ENCODE measurements around the gene FGF12. TPM values are rescaled to one million over a fixed set of nuclear protein-coding genes. Genes with fewer than 3 reads are reported as not detected.

FGF12 gene
- total and polyA plus RNA-seq, 2 donors (not counting 1 experiment from before 2014, with no cell fraction given): 0.03 TPM; not detected in 1

DNA sequence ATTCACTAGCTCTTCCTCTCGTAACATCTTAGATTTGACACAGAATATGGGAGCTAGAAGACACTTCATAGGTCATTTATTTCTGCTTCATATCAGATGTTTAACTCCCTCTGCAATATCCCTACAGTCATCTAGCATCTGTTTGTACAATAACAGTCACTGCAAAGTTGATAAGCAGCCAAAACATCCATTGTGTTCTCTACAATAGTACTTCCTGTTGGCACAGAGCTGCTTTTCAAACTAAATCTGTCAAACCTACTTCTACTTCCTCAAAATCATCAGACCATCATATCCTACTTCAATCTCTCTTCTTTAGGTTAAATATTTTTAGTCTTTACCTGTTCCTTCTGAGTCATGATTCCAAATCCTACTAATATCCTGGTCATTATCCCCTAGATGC lies 233.2 kb downstream of the FGF12 start:
- 0% methylated on average over 1 of the region's 1 CpG for WGBS (ENCODE audit: insufficient coverage)
- POLR2A ChIA-PET: no interaction called here
- no peaks in the 10 kb centered on the region for H3K36me3 ChIP-seq (replicated peaks in 1 of 2; ENCODE audit: control extremely low read depth in 1 of 2, control insufficient read depth in 1 of 2, extremely low read depth in 1 of 2, insufficient read depth in 2 of 2, low read length in 1 of 2)
- Mint-ChIP-seq H3K4me3 (peak overlapping the region; percentile 79), H3K27me3 (peaks cover 6% of the 10 kb centered on the region), H3K9me3 (ENCODE audit: insufficient read depth) (no peaks in the 10 kb centered on the region), H3K4me1 (peaks cover 18% of the 10 kb centered on the region), H3K27ac (peak overlapping the region; percentile 91)
- no peaks in the 10 kb centered on the region for H3K27me3 ChIP-seq (replicated peaks in 1 of 4; ENCODE audit: control extremely low read depth in 1 of 4, control insufficient read depth in 3 of 4, insufficient read depth in 4 of 4, low read length in 3 of 4)
- H3K4me3 ChIP-seq (ENCODE audit: control extremely low read depth in 1 of 5, extremely low read depth in 1 of 5, insufficient read depth in 1 of 5, low read depth in 2 of 5, low read length in 4 of 5): peak overlapping the region in 2 of 5 experiments; percentile 1 to 37
- H4K20me1 ChIP-seq (ENCODE audit: control insufficient read depth, insufficient read depth, low read length, poor library complexity, severe bottlenecking): no peaks in the 10 kb centered on the region
- ATAC-seq (ENCODE audit: low read depth): peak; percentile 86
- CTCF ChIA-PET: interaction anchor here (1.2 kb wide), 1 partner anchor 26 kb away, joined by 4 read pairs; no protein-coding TSS in a partner anchor
- TF ChIP-seq, protein P1, sequence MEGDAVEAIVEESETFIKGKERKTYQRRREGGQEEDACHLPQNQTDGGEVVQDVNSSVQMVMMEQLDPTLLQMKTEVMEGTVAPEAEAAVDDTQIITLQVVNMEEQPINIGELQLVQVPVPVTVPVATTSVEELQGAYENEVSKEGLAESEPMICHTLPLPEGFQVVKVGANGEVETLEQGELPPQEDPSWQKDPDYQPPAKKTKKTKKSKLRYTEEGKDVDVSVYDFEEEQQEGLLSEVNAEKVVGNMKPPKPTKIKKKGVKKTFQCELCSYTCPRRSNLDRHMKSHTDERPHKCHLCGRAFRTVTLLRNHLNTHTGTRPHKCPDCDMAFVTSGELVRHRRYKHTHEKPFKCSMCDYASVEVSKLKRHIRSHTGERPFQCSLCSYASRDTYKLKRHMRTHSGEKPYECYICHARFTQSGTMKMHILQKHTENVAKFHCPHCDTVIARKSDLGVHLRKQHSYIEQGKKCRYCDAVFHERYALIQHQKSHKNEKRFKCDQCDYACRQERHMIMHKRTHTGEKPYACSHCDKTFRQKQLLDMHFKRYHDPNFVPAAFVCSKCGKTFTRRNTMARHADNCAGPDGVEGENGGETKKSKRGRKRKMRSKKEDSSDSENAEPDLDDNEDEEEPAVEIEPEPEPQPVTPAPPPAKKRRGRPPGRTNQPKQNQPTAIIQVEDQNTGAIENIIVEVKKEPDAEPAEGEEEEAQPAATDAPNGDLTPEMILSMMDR (IDR thresholded peaks at IDR 0.05): no peak
- no peak for TF ChIP-seq EZH2 (IDR thresholded peaks at IDR 0.05; ENCODE audit: borderline replicate concordance, insufficient read depth, low read depth, low read length, poor library complexity, severe bottlenecking)
- peaks cover 0 to 3% (median 2%) of the 10 kb centered on the region in 3 donors for H3K9me3 ChIP-seq (ENCODE audit: control extremely low read depth in 1 of 3, control insufficient read depth in 2 of 3, insufficient read depth in 1 of 3, low read length in 2 of 3)
- H2AFZ ChIP-seq (ENCODE audit: insufficient read depth, low read depth, low read length, poor library complexity, severe bottlenecking): peak overlapping the region; percentile 59
- peak overlapping the region; percentile 47 for H3K9ac ChIP-seq (ENCODE audit: low read length)
- H3K4me1 ChIP-seq (ENCODE audit: control insufficient read depth in 2 of 2, insufficient read depth in 2 of 2, low read length in 2 of 2): peaks cover 13 to 17% of the 10 kb centered on the region in 2 donors
- H3K79me2 ChIP-seq (ENCODE audit: control insufficient read depth, insufficient read depth, low read length): no peaks in the 10 kb centered on the region
- peak overlapping the region; percentile 56 for H3K4me2 ChIP-seq (replicated peaks; ENCODE audit: low read depth, low read length, poor library complexity, severe bottlenecking)
- peak overlapping the region; percentile 14 to 66 for H3K27ac ChIP-seq (ENCODE audit: low read length in 2 of 2)
- intact Hi-C loops (cut with micrococcal nuclease): no loop called here
- DNase-seq: peak; percentile 59

DNA sequence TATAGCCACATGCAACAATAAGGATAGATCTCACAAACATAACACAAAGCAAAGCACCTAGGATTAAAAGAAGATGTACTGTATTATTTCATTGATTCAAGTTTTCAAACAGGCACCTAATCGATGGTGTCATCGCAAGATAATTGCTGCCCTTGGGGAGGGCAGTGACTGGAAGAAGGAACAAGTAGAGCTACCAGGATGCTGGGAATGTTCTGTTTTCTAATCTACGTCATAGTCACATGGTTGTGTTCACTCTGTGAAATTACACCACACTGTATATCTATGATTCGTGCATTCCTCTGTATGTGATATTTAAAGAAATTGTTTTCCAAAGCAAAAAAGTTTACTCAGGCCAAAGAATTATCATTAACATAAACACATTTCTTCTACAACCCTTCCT lies 236.6 kb downstream of the FGF12 start:
- Histone ChIP-seq H3K27me3 (replicated peaks in 1 of 4; ENCODE audit: control extremely low read depth in 1 of 4, control insufficient read depth in 3 of 4, insufficient read depth in 4 of 4, low read length in 3 of 4) (no peaks in the 10 kb centered on the region), H3K4me1 (ENCODE audit: control insufficient read depth in 2 of 2, insufficient read depth in 2 of 2, low read length in 2 of 2) (peaks cover 13 to 17% of the 10 kb centered on the region in 2 donors), H3K36me3 (replicated peaks in 1 of 2; ENCODE audit: control extremely low read depth in 1 of 2, control insufficient read depth in 1 of 2, extremely low read depth in 1 of 2, insufficient read depth in 2 of 2, low read length in 1 of 2) (no peaks in the 10 kb centered on the region), H4K20me1 (ENCODE audit: control insufficient read depth, insufficient read depth, low read length, poor library complexity, severe bottlenecking) (no peaks in the 10 kb centered on the region), H3K27ac (ENCODE audit: low read length in 2 of 2) (no peak overlapping the region), H2AFZ (ENCODE audit: insufficient read depth, low read depth, low read length, poor library complexity, severe bottlenecking) (no peak overlapping the region), H3K9ac (ENCODE audit: low read length) (no peak overlapping the region), H3K4me2 (replicated peaks; ENCODE audit: low read depth, low read length, poor library complexity, severe bottlenecking) (no peak overlapping the region), H3K9me3 (ENCODE audit: control extremely low read depth in 1 of 3, control insufficient read depth in 2 of 3, insufficient read depth in 1 of 3, low read length in 2 of 3) (peaks cover 0 to 5% (median 3%) of the 10 kb centered on the region in 3 donors), H3K79me2 (ENCODE audit: control insufficient read depth, insufficient read depth, low read length) (no peaks in the 10 kb centered on the region), H3K4me3 (ENCODE audit: control extremely low read depth in 1 of 5, extremely low read depth in 1 of 5, insufficient read depth in 1 of 5, low read depth in 2 of 5, low read length in 4 of 5) (no peak overlapping the region)
- DNase-seq: no peak
- POLR2A ChIA-PET: no interaction called here
- TF ChIP-seq EZH2 (IDR thresholded peaks at IDR 0.05; ENCODE audit: borderline replicate concordance, insufficient read depth, low read depth, low read length, poor library complexity, severe bottlenecking): no peak
- TF ChIP-seq, protein P1 (IDR thresholded peaks at IDR 0.05): no peak
- WGBS (ENCODE audit: insufficient coverage): 90% methylated on average over 2 of the region's 4 CpGs
- Mint-ChIP-seq H3K4me3 (no peak overlapping the region), H3K4me1 (peaks cover 21% of the 10 kb centered on the region), H3K27ac (no peak overlapping the region), H3K9me3 (ENCODE audit: insufficient read depth) (no peaks in the 10 kb centered on the region), H3K27me3 (peaks cover 26% of the 10 kb centered on the region)
- intact Hi-C loops (cut with micrococcal nuclease): no loop called here
- ATAC-seq (ENCODE audit: low read depth): no peak
- CTCF ChIA-PET: no interaction called here
